CD4-positive, alpha-beta T cell treated with Interleukin-10 for 1 hour (primary cell): ENCODE data around the gene TPD52L2.
A peak's percentile ranks its signal among the peaks of the same experiment; 100 is the strongest.

Experiments
- DNase-seq: peaks from one replicate; pipeline ENCODE4 v3.0.0-alpha.2; 2020

Gene TPD52L2

GRCh38 chr20:63882257-63883200, 17.5 kb downstream of the TPD52L2 start:
- no peak for DNase-seq

DNA sequence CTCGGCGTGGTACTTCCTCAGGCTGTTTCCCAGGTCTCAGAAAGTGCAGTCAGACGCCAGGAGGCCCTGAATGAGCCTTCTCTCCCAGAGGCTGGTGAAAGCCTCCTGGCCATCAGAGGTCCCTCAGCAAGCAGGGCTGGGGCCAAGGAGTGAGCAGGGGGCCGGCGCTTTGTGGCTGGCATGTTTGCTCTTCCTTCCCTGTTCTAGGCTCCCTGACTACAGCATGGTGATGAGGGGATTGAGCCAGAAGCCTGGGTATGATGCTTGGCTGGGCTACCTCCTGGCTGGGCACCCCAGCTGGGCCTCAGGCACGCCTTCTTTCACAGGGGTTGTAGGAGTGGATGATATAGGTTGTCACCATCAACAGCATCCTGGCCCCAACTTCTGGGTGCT, 18.1 kb downstream of the TPD52L2 start:
- DNase-seq, result no peak

- DNase-seq, result no peak
Observed at GRCh38 chr20:63884506-63885263, 19.6 kb downstream of the TPD52L2 start.

GRCh38 chr20:63885264-63886053, 20.4 kb downstream of the TPD52L2 start:
- no peak for DNase-seq

GRCh38 chr20:63886054-63886419, 21.0 kb downstream of the TPD52L2 start:
- no peak for DNase-seq

DNA sequence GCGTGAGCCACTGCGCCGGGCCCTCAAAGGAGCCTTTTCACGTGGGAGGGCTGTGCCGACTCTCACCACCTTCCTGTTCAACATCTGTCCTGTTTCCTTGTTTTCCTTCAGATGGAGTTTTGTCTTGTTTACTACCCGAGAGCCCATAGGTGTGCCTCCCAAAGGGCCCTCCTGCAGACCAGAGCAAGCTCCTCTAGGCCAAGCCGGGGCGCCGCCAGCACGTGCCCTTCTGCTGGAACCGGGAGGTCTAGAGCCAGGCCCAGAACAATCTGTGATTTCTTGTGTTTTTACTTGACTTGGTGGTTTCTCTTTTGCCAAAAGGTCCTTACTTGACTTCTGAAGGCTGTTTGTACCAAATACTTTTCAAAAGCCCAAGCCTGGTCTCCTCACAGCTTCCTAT, 21.9 kb downstream of the TPD52L2 start:
- DNase-seq, result no peak

GRCh38 chr20:63889241-63890200, 24.5 kb downstream of the TPD52L2 start:
- no peak for DNase-seq

- no peak for DNase-seq
Observed at GRCh38 chr20:63890201-63890576, 25.1 kb downstream of the TPD52L2 start.

- no peak for DNase-seq
Observed at GRCh38 chr20:63890616-63891015, 25.5 kb downstream of the TPD52L2 start.

DNA sequence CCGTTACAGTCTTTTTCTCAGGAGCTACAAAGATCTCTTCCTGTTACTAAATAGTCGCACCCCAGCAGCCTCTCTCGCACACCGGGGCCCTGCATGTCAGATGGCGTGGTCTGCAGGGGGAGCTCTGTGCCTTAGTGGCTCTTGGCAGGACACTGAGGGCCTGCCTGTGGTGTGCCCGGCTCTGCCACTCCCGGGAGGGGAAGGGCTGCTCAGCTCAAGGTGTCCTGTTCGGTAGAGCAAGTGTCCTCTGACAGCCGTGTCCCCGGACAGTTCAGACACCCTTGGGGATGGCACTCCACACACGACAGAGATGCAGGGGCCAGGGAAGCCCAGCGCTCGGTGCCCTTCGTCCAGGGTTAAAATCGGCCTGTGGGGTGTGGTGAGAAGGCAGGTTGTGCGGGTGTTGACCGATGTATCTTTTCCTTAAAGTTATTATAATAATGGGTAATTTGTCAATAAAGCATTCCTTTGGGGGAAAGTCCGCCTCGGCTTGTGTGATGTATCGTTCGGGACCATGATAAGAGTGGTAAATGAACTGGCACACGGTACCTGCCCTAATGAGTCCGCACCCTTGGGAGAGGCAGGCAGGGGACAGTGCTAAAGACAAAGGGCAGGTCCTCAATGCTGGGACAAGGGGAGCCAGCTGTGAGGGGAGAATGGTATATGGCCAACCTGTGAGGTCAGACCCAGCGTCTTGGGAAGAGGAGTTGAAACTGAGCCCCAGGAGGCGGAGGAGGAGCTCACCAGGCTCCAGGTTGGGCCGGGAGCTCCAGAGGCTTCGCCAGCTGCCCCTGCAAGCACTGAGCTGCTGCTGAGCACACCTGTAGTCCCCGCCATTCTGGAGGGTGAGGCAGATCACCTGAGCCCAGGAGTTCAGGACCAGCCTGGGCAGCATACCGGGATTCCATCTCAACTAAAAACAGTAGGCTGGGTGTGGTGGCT, 26.3 kb downstream of the TPD52L2 start:
- no peak for DNase-seq

GRCh38 chr20:63892402-63892801, 27.3 kb downstream of the TPD52L2 start:
- DNase-seq, result no peak

DNA sequence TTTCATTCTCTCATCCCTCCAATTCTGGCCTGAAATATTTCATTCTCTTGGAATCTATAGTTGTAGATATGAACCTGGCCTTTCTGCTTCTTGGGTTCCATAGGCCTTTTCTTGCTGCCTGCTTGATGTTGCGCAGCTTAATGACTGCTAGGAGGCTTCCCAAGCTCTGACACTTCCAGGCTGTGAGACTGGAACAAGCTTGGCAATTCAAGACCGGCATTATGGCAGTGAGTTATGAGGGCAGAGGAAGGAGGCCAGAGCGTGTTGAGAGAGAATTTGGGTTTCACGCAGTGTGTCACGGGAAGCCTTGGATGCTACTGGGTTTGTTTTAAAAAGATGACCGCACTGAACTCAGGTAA, 28.9 kb downstream of the TPD52L2 start:
- no peak for DNase-seq

DNA sequence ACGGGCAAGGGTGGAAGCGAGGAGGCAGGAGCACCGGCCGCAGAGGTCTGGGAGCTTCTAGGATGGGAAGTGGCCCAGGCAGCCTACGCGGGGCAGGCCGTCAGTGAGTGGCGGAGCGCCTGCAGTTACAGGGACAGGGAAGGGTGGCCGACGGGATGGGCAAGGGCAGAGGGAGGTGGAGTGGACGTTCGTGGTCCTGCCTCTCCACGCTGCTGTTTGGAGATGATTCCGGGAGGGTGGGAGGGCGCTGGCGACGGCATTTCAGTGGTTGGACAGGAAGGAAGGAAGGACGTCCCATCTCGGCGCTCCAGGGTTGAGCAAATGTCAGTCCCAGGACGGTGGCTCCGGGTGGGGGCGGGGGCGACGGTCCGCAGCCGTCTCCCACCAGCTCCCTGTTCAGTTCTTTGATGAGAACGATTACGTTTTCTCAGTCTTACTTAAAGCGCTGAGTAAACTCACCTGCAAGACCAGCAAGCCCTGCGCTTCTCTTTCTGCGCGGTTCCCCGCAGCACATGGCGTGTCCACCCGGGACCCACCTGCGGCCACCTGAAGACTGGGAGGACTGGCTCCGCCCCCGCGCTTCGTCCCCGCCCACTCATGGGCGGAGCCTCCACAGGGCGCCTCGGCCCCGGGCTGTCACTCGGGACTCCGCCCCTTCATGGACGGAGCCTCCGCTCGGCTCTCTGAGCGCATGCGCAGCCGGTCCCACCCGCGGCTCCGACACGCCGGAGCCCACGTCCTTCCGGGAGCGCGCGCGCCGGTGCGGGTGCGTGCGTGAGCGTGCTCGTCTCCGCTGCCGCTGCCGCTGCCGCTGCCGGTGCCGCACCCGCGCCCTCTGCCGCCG, 29.5 kb downstream of the TPD52L2 start, which contains the start of gene DNAJC5:
Gene DNAJC5, plus strand, starts transcription at position 769 of the 844 bp plus-strand sequence. CDS start 33,220 bp downstream, outside the sequence.
- DNase-seq, result peak; percentile 97

- DNase-seq, result no peak
Observed at GRCh38 chr20:63895202-63895951, 30.3 kb downstream of the TPD52L2 start.

GRCh38 chr20:63895952-63896263, 30.8 kb downstream of the TPD52L2 start:
- DNase-seq, result peak; percentile 60

GRCh38 chr20:63896264-63897105, 31.4 kb downstream of the TPD52L2 start:
- DNase-seq, result peak; percentile 22

DNA sequence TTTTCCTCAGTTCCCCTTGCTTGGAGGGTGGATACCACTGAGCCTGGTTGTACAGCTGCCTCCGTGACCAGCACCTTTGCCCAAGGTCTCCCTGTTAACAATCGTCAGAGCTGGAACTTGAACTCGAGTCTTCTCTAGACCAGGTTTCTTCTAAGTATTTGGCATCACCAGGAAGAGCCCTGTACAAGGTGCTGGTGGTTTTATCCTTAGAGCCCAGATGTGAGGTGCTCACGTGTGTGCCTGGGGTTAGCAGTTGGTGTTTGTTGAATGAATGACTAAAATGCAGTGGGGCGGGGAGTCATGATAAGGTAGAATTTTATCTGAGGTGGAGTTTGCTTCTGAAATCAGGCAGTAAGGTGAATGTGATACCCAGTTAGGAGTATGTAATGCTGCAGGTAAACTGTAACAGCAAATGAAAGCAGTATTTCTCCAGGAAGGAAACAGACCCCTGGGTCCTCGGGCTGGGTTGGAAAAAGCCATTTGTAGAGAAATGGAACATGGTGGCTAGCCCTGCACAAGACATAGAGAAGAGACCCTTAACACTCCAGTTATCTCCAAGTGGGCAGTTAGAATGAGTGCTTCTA, 33.0 kb downstream of the TPD52L2 start:
- no peak for DNase-seq
